Cardiac muscle cell (in vitro differentiated cells and primary cell): ENCODE measurements around the gene SWI5. TPM values are rescaled to one million over a fixed set of nuclear protein-coding genes. Genes with fewer than 3 reads are reported as not detected.
A peak's percentile ranks its signal among the peaks of the same experiment; 100 is the strongest.
"Not testable (repeated sequence)": the region's sequence is repeated elsewhere in the genome, so short reads cannot be mapped to it uniquely, and the experiment has no call there.

Experiments used
- DNase-seq, 2 donors: peaks; one replicate each; pipeline versions ENCODE4 v3.0.0 to v3.0.0-alpha.2; 2010 to 2017; ENCODE audit warnings: low read depth in 1 of 2, low spot score in 1 of 2
- H3K27ac ChIP-seq: fragments of 200-600 bp; sonication (generic); 2 replicates; pipeline ENCODE4 v1.5.1; 2016
- H3K27me3 ChIP-seq: fragments of 200-600 bp; sonication (generic); 2 replicates; pipeline ENCODE4 v1.6.0; 2016; ENCODE audit warnings: control low read depth
- H3K36me3 ChIP-seq: fragments of 200-600 bp; sonication (generic); 2 replicates; pipeline ENCODE4 v1.5.1; 2016; ENCODE audit warnings: control low read depth
- H3K4me1 ChIP-seq: fragments of 200-600 bp; sonication (generic); 2 replicates; pipeline ENCODE4 v1.8.1; 2017; ENCODE audit warnings: low read depth, mild to moderate bottlenecking, mixed run types
- H3K4me3 ChIP-seq: fragments of 200-600 bp; sonication (generic); 2 replicates; pipeline ENCODE4 v1.5.1; 2016; ENCODE audit warnings: mild to moderate bottlenecking
- H3K9me3 ChIP-seq: fragments of 200-600 bp; sonication (generic); 2 replicates; pipeline ENCODE4 v1.5.1; 2017; ENCODE audit warnings: low read depth, mild to moderate bottlenecking, control low read depth
- polyA plus RNA-seq: library from polyadenylated mRNA; unstranded; fragments of >200 nt; fragmentation: Nextera tagmentation; extraction: Ambion mirVana; gene quantifications from 2 replicates; pipeline ENCODE4 v1.2.1, GENCODE V29; 2016
- total RNA-seq: library from RNA; depleted of rRNA; stranded (reverse); fragments of >200 nt; gene quantifications from 2 replicates; pipeline ENCODE4 v1.2.3, GENCODE V29; 2016
- TF ChIP-seq, protein P1 (sequence below): IDR thresholded peaks from 2 replicates; pipeline ENCODE4 v1.5.1; 2012; ENCODE audit warnings: low read depth, mild to moderate bottlenecking, low read length

The SWI5 gene
- total and polyA plus RNA-seq, 2 experiments from 2014 or later, result 37.7 to 82.6 TPM

DNA sequence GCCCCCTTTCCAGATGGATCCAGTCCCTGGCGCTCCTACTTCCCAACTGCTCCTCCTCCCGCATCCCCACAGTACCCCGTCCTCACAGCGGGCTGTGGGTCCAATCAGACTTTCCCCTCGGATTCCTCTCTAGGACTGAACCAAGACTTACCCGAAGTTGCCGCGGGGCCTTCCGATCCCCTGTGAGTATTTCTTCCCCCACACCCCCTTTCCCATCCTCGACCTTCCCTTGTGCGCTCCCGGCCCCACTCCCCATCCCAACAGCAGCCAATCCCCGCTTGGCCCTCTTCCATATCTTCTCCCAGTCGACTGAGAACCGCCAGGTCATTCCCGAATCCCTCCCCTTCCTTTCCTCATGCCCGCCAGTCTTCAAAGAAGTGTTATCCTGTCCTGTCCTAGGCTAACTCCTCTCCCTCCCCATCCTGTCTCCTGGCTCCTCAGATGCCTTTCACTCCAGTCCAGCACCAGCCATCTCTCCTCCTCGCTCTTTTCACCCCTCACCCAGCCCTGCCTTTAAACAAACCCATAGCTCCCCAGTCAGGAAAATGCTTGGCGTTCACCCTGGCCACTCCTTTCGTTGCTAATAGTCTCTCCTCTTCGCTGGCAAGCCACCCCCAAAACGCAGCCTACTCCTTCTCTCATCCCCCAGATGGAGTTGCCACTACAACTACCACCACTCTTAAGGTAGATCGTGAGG lies 646 bp downstream of the SWI5 start:
- no peaks in the 10 kb centered on the region for H3K27me3 ChIP-seq
- no peaks in the 10 kb centered on the region for H3K9me3 ChIP-seq
- H3K36me3 ChIP-seq, result peaks cover 14% of the 10 kb centered on the region
- peak overlapping the region; percentile 54 for H3K27ac ChIP-seq
- peak; percentile 52 to 54 for DNase-seq
- no peaks in the 10 kb centered on the region for H3K4me1 ChIP-seq
- TF ChIP-seq, protein P1, sequence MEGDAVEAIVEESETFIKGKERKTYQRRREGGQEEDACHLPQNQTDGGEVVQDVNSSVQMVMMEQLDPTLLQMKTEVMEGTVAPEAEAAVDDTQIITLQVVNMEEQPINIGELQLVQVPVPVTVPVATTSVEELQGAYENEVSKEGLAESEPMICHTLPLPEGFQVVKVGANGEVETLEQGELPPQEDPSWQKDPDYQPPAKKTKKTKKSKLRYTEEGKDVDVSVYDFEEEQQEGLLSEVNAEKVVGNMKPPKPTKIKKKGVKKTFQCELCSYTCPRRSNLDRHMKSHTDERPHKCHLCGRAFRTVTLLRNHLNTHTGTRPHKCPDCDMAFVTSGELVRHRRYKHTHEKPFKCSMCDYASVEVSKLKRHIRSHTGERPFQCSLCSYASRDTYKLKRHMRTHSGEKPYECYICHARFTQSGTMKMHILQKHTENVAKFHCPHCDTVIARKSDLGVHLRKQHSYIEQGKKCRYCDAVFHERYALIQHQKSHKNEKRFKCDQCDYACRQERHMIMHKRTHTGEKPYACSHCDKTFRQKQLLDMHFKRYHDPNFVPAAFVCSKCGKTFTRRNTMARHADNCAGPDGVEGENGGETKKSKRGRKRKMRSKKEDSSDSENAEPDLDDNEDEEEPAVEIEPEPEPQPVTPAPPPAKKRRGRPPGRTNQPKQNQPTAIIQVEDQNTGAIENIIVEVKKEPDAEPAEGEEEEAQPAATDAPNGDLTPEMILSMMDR, result no peak
- peak overlapping the region; percentile 96 for H3K4me3 ChIP-seq

DNA sequence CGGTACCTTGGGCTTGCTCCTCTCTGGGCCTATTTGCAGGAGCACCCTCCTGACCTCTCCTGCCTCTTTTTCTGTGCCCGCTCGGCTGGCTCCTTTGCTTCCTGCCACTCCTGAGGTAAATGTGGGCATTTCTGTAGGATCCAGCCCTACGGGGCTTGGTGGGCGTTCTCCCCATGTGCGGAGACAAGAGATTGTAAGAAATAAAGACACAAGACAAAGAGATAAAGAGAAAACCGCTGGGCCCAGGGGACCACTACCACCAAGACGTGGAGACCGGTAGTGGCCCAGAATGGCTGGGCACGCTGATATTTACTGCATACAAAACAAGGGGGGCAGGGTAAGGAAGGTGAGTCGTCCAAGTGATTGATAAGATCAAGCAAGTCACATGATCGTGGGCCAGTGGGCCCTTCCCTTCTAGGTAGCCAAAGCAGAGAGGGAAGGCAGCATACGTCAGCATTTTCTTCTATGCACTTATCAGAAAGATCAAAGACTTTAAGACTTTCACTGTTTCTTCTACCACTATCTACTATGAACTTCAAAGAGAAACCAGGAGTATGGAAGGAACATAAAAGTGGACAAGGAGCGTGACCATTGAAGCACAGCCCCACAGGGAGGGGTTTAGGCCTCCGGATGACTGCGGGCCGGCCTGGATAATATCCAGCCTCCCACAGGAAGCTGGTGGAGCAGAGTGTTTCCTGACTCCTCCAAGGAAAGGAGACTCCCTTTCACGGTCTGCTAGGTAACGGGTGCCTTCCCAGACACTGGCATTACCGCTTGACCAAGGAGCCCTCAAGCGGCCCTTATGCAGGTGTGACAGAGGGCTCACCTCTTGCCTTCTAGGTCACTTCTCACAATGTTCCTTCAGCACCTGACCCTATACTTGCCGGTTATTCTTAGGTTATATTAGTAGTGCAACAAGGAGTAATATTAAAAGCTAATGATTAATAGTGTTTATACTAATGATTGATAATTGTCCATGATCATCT lies 3.3 kb downstream of the SWI5 start:
- H3K9me3 ChIP-seq, H3K36me3 ChIP-seq, H3K4me3 ChIP-seq, H3K4me1 ChIP-seq, H3K27ac ChIP-seq, H3K27me3 ChIP-seq: not testable (repeated sequence)
- peak in 1 of 2 donors; percentile 69 for DNase-seq

DNA sequence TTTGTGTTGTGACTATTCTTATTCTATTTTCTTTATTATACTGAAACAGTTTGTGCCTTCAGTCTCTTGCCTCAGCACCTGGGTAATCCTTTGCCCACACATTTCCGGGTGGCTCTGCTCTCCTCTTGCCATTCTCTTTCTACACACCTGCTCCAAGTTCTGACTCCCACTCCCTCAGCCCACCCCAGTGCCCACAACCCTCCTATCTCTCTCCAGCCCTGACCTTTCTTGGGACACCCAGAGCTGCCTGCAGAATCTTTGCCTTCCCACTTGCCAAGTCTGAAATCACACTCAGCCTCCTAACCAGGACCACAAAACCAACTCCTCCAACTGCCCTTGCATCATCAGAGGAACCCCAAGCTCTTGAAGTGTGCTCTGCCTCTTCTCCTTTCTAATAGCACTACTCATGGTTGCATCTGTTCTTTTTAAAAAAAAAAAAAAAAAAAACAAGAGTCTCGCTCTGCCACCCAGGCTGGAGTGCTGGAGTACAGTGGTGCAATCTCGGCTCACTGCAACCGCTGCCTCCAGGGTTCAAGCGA lies 4.1 kb downstream of the SWI5 start:
- Histone ChIP-seq H3K4me1 (no peaks in the 10 kb centered on the region), H3K27ac (peak overlapping the region; percentile 23), H3K9me3 (no peaks in the 10 kb centered on the region), H3K27me3 (no peaks in the 10 kb centered on the region), H3K36me3 (no peaks in the 10 kb centered on the region), H3K4me3 (no peak overlapping the region)
- DNase-seq, result peak in 1 of 2 donors; percentile 48
- TF ChIP-seq, protein P1, result no peak

DNA sequence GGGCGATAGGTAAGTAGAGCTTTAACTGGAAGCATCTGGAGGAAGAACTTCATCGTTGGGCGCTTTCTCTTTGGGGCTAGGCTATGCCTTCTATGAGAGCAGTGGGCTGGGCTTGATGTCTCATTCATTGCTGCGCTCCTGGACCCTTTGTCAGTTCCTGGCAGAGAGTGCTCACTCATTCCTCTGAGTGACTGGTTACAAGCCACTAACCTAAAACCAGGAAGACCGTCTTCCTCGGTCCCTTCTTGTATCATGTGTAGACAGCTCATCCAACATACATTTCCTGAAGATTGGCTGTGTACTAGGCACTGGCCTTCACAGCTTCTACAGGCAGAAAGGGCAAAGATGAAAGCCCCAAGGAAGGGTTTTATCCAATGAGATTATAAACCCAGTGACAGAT lies 6.4 kb downstream of the SWI5 start:
- Histone ChIP-seq H3K9me3 (no peaks in the 10 kb centered on the region), H3K4me3 (no peak overlapping the region), H3K36me3 (no peaks in the 10 kb centered on the region), H3K4me1 (no peaks in the 10 kb centered on the region), H3K27me3 (no peaks in the 10 kb centered on the region), H3K27ac (no peak overlapping the region)
- DNase-seq, result peak in 1 of 2 donors; percentile 43
- TF ChIP-seq, protein P1, result no peak

DNA sequence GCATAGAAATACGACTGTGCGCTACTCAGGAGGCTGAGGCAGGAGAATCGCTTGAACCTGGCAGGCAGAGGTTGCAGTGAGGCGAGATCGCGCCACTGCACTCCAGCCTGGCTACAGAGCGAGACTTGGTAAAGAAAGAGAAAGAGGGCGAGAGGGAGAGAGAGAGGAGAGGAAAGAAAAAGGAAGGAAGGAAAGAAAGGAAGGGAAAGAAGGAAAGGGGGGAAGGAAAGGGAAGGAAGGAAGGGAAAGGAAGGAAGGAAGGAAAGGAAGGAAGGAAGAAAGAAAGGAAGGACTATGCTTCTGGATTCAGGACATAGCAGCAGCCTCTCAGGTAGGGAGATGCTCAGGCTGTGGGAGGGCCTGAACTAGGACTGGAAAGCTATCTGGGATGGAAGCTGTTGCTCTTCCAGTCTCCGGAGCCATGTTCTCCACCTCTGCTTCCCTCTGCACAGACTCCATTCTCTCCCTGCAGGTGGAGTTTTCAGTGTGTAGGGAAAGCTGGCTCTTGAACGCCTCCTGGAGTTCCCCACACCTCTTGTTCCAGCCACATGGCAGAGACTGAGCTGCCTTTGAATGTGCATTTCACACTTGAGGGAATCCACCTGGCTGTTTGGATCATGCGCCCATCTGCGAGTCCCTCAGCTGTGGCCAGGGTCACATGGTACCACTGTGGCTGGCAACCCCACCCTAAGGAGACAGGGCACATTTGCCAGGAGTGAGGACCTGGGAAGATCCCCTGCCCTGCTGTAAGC lies 9.1 kb downstream of the SWI5 start:
- Histone ChIP-seq H3K36me3 (no peaks in the 10 kb centered on the region), H3K4me3 (no peak overlapping the region), H3K27me3 (no peaks in the 10 kb centered on the region), H3K9me3 (no peaks in the 10 kb centered on the region), H3K4me1 (no peaks in the 10 kb centered on the region), H3K27ac (no peak overlapping the region)
- TF ChIP-seq, protein P1, result no peak
- DNase-seq, result no peak
